Stimulated activated CD8-positive, alpha-beta memory T cell treated with anti-CD3 and anti-CD28 coated beads, Interleukin-4, amount 100 ng/mL, for 24 hours (primary cell): ENCODE measurements around the gene GPR132.

Source experiments
- DNase-seq: peaks from one replicate; pipeline ENCODE4 v3.0.0-alpha.2; 2020; ENCODE audit warnings: low read depth

The GPR132 gene

DNA sequence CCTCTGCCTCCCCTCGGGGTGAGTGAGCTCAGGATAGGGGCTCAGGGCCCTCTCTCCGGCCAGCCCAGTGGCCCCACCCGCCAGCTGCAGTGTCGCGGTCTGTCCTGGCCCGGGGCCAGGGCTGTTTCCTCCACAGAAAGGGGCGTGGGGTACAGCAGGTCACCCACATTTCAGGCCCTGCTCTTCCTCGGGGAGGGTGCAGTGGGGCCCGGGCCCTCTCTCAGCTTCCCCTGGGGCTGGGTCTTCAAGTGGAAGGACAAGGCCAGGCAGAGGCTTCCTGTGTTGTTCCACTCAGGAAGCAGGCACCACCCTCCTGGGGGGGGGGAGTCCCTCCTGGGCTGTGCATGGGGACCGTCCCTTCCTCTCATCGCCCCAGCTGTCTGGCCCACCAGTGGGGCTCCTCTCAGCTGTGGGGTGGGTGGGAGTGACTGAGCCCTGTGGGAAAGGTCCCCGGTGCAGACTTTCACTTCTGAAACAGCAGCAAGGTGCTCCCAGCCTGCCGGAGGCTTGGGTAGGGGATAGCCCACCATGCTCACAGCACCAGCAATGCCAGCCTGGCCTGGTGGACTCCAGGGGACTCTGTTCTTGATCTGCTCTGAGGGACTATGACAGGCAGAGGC is 3.7 kb downstream of the GPR132 start:
- DNase-seq: peak; percentile 70

DNA sequence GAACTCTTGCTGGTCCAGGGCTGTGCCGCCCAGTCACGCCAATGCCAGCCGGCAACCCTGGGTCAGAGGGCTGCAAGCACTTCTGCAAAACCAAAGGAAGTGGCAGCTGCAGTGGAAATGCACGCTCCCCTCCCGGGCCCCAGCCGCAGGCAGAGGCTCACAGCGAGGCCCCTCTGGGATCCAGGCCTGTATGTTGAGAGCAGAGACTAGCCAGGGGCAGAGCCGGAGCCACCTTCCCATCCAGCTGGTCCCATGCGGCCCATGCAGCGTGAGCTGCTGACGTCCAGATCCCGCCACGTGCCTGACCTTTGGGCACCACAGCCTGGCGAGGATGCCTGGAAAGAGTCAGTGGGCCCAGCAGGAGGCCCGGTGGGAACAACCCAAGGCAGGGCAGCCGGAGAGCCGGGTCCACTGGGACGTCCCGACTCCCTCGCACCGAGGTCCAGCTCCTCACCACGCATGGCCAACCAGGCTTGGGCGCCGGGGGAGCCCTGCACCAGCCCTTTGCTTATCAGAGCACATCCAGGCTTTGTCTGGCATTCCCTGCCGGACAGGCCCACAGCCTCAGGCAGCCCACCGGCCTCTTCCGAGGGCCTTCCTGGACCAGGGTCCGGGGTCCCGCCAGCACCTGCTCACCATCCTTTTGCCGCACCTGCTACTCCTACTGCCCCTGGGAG is 4.3 kb downstream of the GPR132 start:
- no peak for DNase-seq

DNA sequence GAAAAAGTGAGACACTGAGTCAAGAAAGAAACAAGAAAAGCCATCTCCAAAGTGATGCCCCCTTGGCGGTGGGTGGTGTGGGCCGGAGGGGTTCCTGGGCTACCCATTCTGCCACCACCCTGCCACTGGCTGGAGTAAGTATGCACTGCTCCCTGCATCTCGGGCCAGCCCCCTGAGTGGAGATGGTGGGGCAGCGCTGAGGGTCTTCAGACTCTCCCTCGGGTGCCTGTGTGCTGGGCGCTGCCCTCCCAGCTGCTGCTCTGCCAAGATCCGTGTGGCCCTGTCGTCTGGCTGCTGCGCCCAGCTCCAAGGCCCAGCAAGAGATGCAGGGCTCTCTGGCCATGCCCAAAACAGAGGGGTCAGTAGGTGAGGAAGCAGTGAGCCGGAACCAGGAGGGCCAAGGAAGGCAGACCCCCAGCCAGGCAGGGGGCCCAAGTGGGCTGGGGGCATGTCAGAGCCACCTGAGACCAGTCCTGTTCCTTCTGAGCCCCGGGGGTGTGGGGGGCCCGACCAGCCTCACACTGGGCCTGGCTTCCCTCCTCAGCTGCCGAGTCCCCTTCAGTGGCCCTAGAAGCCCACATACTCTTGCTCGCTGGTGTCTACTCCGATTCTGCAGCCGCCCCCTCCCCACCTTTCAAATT is 5.2 kb downstream of the GPR132 start:
- no peak for DNase-seq

DNA sequence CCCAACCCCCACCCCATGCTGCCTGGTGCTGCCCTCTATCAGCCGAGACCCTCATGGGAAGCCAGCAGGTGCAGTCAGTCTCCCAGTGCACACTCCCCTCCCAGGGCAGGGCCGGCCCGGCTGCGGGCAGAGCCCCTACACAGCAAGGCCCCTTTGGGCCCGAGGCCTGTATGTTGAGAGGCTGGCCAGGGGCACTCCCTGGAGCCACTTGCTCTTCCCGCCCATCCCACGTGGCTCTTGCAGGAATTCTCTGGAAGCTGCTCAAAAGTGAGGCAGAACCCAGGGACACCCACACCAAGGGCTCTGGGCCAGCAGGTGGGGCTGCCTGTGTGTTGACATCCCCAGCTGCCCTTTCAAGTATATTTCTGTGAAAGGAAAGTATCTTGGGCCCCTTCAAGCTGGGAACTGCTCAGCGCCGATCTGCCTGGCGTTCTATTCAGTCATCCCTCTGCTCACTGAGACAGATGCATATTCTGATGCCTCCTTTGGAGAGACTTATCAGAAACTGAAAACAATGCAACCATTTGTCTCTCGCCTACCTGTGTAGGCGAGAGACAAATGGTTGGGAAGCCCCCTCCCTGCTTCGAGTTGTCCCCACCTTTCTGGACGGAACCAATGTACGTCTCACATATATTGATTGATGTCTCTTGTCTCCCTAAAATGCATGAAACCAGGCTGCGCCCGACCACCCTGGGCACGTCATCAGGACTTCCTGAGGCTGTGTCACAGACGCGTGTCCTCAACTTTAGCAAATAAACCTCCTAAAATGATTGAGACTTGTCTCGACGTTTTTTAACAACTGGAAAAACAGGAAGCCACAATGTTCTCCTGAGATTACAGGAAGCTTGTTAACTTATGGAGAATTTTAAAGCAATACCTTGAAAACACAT is 6.0 kb downstream of the GPR132 start:
- peak; percentile 57 for DNase-seq

DNA sequence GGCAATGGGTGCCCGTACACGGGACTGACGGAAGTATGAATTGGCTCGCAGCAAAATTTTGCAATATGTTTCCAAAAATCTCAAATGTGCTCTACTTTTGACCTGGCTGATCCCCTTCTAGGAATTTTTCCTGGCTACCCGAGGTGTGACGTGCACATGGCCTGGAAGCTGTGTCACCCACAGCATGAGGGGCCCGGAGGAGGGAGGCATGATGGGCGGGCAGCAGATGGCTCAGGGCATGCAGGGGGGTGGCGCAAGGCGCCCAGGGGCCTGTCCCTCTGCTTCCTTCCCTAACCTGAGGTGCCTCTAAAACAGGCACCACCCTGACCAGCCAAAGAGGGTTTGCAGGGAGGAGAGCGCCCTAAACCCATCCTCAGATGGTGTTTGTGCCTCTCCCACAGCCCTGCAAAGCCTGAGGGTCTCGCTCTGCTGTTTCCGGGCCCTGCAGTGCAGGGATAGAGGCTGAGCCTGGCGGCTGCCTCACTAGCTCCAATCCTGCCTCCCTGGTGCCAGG is 6.7 kb downstream of the GPR132 start:
- DNase-seq: no peak

DNA sequence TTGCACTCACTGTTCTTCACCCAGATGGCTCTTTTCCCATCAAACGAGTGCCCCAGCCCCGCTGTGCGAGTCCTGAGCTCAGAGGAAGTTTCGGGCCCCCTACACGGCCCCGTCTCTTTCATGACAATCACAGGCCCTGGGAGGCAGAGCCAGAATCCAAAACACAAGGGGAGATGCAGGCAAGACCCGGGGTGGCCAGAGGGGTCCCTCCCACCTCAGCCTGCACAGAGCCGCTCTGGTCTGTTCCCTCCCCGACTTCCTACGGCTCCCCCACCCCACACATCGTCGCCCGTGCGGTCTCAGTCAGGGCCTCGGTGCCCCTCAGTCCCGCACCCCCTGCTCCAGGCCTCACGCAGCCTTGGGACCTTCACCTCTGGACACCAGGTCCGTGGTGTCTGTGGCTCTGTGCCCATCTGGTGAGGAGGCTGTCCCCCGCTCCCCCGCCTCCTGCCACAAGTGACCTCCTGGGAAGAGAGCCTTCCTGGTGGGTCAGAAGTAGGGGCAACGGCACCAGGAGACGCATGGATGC is 8.9 kb downstream of the GPR132 start:
- DNase-seq: no peak

DNA sequence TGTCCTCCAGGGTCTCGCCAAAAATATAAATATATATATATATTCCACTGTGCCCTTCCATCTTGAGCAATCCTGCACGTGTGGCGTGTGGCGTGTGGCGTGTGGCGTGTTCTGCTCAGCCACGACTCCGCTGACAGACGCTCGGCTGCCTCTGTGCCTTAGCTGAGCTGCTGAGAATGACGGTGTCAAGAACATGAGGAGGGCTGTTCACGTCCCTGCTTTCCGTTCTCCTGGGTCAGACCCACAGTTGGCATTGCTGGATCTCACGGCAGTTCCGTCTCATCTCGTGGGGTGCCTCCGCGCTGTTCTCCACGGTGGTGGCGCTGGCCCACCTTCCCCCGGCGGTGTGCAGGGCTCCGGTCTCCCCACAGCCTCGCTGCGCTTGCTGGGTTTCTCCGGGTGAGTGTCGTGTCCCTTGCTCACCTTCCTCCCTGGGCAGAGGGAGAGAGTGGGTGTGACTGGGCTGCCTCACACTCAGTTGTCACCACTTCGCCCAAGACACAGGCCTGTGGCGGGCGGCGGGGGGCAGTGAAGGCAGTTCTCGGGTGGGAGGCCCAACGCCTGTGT is 9.4 kb downstream of the GPR132 start:
- no peak for DNase-seq

DNA sequence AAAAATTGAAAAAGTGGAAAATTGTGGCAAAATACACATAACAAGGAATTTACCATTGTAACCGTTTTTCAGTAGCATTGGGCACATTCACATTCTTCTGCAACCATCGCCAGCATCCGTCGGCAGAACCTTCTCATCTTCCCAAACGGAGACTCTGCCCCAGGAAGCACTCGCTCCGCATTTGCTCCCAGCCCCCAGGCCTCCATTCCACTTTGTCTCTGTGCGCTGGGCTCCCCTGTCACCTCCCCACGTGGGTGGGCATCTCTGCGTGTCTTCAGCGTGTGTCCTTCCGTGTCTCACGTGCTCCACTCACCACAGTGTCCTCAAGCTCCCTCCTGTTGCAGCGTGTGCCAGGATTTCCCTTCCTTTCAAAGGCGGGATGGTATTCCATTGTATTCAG is 9.9 kb downstream of the GPR132 start:
- no peak for DNase-seq

DNA sequence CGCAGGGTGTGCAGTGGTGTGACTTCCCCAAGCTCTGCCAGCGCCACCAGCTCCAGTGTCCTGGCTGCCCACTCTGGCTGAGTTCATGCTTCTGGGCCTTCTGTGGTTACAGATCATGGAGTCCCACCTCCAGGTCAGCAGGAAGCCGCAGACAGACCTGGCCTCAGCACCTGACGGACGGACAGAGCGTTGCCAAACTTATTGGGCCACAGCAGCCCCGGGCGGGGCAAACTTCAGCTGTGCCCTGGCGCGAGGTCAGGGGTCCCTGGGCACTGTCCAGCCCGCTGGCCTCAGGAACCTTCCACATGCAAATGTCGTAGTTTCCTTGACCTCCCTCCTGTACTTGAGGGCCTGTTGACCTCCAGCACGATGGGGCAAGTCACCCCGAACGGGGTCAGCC is 11.2 kb downstream of the GPR132 start:
- DNase-seq: no peak

DNA sequence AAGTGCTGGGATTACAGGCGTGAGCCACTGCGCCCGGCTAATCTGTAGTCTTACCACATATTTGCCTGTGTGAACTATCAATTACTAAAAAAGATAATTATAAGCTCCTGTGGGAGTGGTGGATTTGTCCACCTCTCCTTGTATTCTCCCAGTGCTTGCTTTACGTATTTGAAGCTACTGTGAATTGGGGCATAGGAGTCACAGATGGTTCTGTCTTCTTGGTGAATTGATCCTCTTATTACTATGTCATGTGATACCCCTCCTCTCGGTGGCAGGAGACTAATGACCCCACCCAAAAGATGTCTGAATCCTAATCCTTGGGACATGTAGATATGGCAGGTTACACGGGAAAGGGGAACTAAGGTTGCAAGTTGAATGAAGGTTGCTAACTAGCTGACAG is 11.8 kb downstream of the GPR132 start:
- no peak for DNase-seq

DNA sequence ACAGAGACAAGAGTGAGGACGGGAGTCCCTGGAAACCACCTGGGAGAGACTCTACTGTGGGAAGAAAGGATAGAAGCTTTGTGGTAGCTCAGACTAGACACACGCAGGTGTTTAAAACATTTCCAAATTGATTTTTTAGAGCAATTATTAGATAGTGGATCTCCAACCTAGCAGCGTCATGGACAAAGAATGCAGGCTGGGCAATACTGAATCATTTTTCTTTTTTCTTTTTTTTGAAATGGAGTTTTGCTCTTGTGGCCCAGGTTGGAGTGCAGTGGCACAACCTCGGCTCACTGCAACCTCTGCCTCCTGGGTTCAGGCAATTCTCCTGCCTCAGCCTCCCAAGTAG is 13.1 kb downstream of the GPR132 start:
- no peak for DNase-seq

DNA sequence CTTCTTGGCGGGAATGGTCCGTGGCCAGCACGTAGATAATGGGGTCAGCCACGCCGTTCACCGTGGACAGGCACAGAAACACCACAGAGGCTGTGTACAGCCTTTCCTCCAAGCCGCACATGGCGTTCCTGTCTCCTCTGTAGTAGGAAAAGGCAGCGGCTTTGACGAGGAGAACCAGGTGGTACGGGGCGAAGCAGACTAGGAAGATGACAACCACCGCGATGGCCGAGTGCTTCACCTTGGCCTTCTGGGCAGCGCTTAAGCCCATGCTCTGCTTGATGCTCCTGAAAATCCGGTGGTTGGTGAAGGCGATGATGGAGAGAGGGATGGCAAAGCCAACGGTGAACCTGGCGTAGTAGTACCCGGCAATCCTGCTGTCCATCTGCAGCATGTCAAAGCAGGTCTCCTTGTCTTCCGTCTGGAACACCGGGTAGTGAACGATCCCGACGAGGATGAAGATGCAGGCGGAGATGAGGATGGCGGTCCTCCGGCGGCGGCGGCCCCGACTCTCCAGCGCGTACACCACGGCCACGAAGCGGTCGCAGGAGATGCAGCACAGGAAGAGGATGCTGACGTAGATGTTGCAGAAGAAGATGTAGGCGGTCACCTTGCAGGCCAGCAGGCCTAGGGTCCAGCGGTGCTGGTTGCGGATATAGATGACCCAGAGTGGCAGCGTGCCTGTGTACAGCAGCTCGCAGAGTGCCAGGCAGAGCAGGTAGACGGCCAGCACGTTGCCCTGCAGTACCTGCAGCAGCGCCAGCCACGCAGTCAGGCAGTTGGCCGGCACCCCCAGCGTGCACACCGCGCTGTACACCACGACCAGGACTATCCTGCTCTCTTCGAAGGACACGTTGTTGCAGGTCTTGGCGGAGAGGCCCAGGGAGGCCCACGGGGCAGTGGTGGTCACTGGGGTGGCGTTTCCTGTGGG is 13.8 kb downstream of the GPR132 start:
- no peak for DNase-seq

DNA sequence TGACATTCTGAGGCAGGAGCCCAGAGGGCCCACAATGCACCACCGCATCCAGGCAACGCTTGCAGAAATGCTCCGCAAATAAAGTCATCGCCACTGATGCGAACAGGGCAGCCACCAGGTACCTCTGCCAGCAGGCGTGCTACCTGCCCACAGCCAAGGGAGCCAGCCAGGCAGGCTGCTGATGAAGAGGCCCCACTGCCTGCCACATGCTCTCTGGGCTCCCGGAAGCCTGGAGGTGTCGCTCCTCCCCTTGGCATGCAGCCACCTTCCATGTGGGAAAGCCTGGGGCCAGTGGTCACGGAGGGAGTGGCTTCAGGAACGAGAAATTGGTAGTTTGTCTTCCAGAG is 14.7 kb downstream of the GPR132 start:
- no peak for DNase-seq

DNA sequence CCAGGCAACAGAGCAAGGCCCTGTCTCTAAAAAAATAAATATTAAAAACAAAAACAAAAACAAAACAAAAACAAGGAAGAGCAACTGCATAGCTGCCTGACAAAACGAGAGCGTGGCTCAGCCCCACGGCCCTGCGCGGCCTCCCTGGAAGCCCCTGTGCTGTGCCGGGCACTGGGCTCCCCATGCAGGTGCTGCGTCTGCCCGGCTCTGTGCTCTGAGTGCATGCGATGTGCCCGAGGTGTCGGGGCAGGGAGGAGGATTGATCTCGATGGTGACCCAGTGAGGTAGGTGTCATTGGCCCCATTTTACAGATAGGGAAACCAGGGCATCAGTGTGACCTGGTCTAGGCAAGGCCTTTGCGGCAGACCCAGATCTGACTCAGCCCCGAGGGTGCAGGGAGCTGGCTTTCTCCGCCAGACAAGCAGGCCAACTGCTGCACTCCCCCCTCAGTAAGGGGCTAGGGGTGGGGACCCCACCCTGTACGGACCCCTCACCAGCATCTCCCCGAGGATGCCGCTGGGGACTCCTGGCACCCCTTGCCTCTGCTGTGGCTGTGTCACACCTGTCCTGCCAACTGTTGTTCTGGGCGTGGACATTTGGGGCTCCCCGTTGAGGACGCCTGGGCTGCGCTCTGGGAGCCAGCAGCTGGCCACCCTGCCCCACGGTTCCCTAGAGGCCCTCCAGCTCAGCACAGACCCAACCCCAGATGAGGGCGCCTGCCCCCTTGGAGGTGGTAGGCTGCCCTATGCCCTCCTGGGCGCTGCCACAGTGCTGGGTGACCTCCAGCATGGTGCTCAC is 15.3 kb downstream of the GPR132 start:
- DNase-seq: no peak

DNA sequence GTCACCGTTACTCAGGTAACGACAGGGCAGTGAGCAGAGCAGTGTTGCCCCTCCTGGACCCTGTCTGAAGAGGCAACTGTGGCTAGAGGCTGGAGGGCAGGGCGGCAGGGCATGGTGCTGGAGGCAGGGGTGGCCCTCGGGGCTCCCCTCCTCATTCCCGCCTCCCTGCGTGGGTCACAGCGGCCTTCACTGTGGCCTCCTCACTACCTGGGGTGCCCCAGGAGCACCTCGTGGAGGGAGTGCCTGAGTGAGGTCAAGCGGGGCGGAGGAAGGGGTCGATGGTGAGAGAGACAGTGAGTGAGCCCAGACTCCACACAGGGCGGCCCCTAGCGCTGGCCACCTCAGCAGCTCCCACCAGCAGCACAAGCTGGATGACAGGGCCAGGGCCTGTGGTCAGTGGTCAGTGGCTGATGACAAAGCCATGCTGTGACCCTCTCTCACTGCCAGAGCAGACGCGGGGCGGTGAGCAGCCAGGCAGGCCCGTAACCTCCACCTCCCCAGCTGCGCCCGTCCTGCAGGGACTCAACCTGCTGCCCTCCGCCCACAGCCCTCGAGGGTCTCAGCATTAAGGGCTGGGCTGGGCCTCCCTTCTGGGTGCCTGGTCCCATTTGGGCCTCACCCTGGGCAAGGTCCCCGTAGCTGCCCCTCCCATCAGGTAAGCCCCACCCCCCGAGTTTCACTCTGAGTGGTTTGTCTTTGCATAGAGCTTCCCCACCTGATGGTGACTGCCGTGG is 17.8 kb downstream of the GPR132 start:
- DNase-seq: no peak

DNA sequence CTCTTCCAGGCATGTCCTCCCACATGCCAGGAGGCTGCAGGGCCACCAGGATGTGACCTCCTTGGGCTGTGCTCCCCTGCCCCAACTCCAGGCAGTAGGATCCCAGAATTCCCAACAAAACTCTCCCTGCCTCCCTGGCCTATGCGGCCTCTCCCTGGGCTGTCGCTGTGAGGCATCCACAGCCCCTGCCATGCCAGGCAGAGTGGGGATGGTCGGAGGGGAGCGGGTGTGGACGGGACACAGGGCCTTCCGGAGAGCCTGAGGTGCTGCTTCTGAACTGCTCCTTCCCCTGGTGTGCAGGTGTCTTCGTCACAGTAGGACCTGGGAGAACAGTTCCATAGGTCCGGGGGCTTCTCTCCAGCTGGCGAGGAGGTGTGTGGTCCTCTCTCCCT is 18.3 kb downstream of the GPR132 start:
- DNase-seq: no peak

DNA sequence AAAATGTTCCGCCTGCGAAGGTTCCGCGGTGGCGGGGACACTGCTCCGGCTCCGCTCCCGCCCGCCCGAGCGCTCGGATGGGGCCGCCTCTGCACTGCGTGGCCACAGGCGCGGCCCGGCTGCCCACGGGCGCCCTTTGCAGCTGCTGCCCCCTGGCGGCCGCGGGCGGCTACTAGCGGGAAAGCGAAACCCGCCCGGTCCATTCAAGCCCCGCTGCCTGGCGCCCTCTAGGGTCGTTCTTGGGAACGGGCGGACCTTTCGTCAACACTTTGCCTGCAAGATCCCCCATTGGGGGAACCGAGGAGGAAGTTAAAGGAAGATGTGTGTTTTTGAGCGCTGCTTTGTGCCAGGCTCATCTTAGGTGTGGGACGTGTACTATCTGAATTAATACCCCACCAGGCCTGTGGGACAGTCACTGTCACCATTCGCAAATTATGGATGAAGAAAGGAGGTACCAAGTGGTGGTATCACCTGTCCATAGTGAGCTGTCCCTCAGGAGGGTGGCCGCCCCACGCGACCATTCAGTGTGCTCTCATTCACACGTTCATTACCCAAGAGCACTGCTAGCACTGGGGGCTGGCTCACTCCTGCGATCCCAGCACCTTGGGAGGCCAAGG is 19.4 kb downstream of the GPR132 start:
- DNase-seq: peak; percentile 88

DNA sequence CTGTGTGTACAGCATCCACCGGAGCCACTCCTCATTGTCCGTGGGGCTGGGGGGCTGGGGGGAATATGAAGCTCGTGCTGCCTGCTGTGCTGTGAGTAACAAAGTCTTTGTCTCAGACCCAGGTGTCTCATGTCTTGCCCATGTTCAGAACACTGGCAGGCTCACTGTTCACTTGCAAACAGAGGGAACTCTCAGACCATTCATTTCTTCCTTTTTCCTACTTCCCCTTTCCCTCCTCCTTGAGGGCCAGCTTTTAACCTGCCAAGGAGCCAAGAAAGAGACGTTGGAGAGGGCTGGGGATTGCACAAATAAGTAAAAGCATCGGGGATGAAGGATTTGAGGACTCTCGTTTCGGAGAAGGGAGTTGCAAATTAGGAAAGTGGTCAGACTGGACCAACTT is 21.6 kb downstream of the GPR132 start:
- no peak for DNase-seq

DNA sequence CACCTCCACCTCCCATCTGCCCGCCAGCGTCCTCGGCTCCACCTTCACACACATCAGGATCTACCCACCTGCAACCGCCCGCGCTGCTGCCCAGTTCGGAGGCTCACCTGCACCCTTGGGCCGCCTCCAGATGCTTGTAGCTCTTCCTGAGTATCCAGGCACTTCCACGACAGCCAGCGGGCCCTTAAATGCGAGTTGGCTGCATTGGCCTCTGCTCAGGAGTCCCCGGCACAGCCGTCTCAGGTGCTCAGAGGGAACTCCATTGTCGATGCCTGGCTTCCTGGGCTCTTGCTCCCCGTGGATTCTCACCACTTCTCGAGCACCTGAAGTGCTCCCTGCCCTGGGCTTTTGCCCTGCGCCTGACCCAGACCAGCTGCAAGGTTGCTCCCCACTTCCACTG is 22.4 kb downstream of the GPR132 start:
- no peak for DNase-seq
